HepG2 (cell line): ENCODE measurements around the gene NFKB2. TPM values are rescaled to one million over a fixed set of nuclear protein-coding genes. Genes with fewer than 3 reads are reported as not detected.

Experiments
- AHR ChIP-seq: IDR thresholded peaks from 2 replicates; pipeline ENCODE4 v1.6.1; 2018; ENCODE audit warnings: missing genetic modification reagents, missing compliant biosample characterization
- ASH2L ChIP-seq: fragments of 300-600, 200-600 bp; sonication (generic); IDR thresholded peaks from 2 replicates; pipeline ENCODE4 v1.7.0; 2017; ENCODE audit warnings: low read depth, mild to moderate bottlenecking, moderate library complexity, mixed read lengths, low read length; ENCODE audit not compliant: insufficient read length
- ELF3 ChIP-seq: IDR thresholded peaks from 2 replicates; pipeline ENCODE4 v1.6.1; 2016; ENCODE audit warnings: missing genetic modification reagents, missing compliant biosample characterization
- HCFC1 ChIP-seq: fragments of 150-350 bp; IDR thresholded peaks from 2 replicates; pipeline ENCODE4 v1.6.1; 2014; ENCODE audit warnings: low read depth, low read length
- HHEX ChIP-seq: IDR thresholded peaks from 2 replicates; pipeline ENCODE4 v1.6.1; 2016; ENCODE audit warnings: control low read depth
- KAT8 ChIP-seq: IDR thresholded peaks from 2 replicates; pipeline ENCODE4 v1.6.1; 2016; ENCODE audit warnings: missing genetic modification reagents, missing compliant biosample characterization
- NRL ChIP-seq: sonication (generic); formaldehyde crosslinking; IDR thresholded peaks from 2 replicates; pipeline ENCODE4 v1.5.0; 2020; ENCODE audit warnings: missing genetic modification reagents, mild to moderate bottlenecking, moderate library complexity, borderline replicate concordance
- PAWR ChIP-seq: sonication (generic); formaldehyde crosslinking; IDR thresholded peaks from 2 replicates; pipeline ENCODE4 v1.4.0; 2020; ENCODE audit warnings: missing genetic modification reagents, mild to moderate bottlenecking, borderline replicate concordance
- POLR2AphosphoS5 ChIP-seq: IDR thresholded peaks from 2 replicates; pipeline ENCODE4 v1.6.1; 2012; ENCODE audit warnings: low read depth, low read length
- RBM39 ChIP-seq: fragments of 200-400 bp; formaldehyde crosslinking; IDR thresholded peaks from one replicate; pipeline ENCODE4 v1.6.1; 2018; ENCODE audit warnings: antibody characterized with exemption, mild to moderate bottlenecking, low read depth, low read length; ENCODE audit not compliant: poor library complexity, severe bottlenecking
- XBP1 ChIP-seq: sonication (generic); formaldehyde crosslinking; IDR thresholded peaks from 2 replicates; pipeline ENCODE4 v1.5.0; 2020; ENCODE audit warnings: missing genetic modification reagents
- ZC3H13 ChIP-seq: sonication (generic); formaldehyde crosslinking; IDR thresholded peaks from 2 replicates; pipeline ENCODE4 v1.8.1; 2023; ENCODE audit warnings: mild to moderate bottlenecking, missing genetic modification reagents, moderate library complexity
- ZMYM4 ChIP-seq: sonication (generic); formaldehyde crosslinking; IDR thresholded peaks from 2 replicates; pipeline ENCODE4 v1.8.1; 2023; ENCODE audit warnings: mild to moderate bottlenecking, missing genetic modification reagents
- ZNF235 ChIP-seq: sonication (generic); formaldehyde crosslinking; IDR thresholded peaks from 2 replicates; pipeline ENCODE4 v1.8.1; 2023; ENCODE audit warnings: mild to moderate bottlenecking, missing genetic modification reagents, borderline replicate concordance
- ZNF337 ChIP-seq: sonication (generic); formaldehyde crosslinking; IDR thresholded peaks from 2 replicates; pipeline ENCODE4 v1.5.1; 2020; ENCODE audit warnings: missing genetic modification reagents, low read depth, mild to moderate bottlenecking, borderline replicate concordance
- ZNF33B ChIP-seq: sonication (generic); formaldehyde crosslinking; IDR thresholded peaks from 2 replicates; pipeline ENCODE4 v1.5.1; 2020; ENCODE audit warnings: mild to moderate bottlenecking, missing genetic modification reagents
- ZNF547 ChIP-seq: sonication (generic); formaldehyde crosslinking; IDR thresholded peaks from 2 replicates; pipeline ENCODE4 v1.5.1; 2020; ENCODE audit warnings: mild to moderate bottlenecking, missing genetic modification reagents
- ZNF569 ChIP-seq: sonication (generic); formaldehyde crosslinking; IDR thresholded peaks from 2 replicates; pipeline ENCODE4 v1.5.0; 2020; ENCODE audit warnings: mild to moderate bottlenecking, missing genetic modification reagents, moderate library complexity, borderline replicate concordance
- ZNF737 ChIP-seq: sonication (generic); formaldehyde crosslinking; IDR thresholded peaks from 2 replicates; pipeline ENCODE4 v1.5.0; 2020; ENCODE audit warnings: missing genetic modification reagents, mild to moderate bottlenecking, borderline replicate concordance
- ZNF746 ChIP-seq: sonication (generic); formaldehyde crosslinking; IDR thresholded peaks from 2 replicates; pipeline ENCODE4 v1.8.0; 2022; ENCODE audit warnings: mild to moderate bottlenecking, missing genetic modification reagents
- polyA plus RNA-seq, 8 experiments: library from polyadenylated mRNA; depleted of rRNA in 3 of 8; stranded (reverse) in 7 of 8; unstranded in 1 of 8; fragments of >200 nt; fragmentation: Illumina TruSeq in 4 of 8; extraction: Trizol in 4 of 8; gene quantifications; 2 replicates each; pipeline versions ENCODE4 v1.2.1 to v1.2.3, GENCODE V29; 2011 to 2016; ENCODE audit warnings: low read depth in 4 of 8, missing spikeins in 1 of 8, mixed read lengths in 1 of 8; ENCODE audit not compliant: insufficient read depth in 1 of 8
- total RNA-seq, 5 experiments: library from RNA; depleted of rRNA; stranded (reverse); fragments of >200 nt; fragmentation: Illumina TruSeq; extraction: Trizol; gene quantifications; 2 replicates each; pipeline ENCODE4 v1.2.3, GENCODE V29; 2016; ENCODE audit warnings: low read depth in 1 of 5
- TF ChIP-seq, protein P1 (sequence below): sonication (generic); formaldehyde crosslinking; IDR thresholded peaks from 2 replicates; pipeline ENCODE4 v1.5.0; 2020; ENCODE audit warnings: missing genetic modification reagents, mild to moderate bottlenecking, borderline replicate concordance
- TF ChIP-seq, protein P2 (sequence below): IDR thresholded peaks from 2 replicates; pipeline ENCODE4 v1.6.1; 2012; ENCODE audit warnings: inconsistent platforms
- TF ChIP-seq, protein P3 (sequence below): sonication (generic); formaldehyde crosslinking; IDR thresholded peaks from 2 replicates; pipeline ENCODE4 v1.9.0; 2021; ENCODE audit warnings: missing genetic modification reagents, mild to moderate bottlenecking, borderline replicate concordance
- TF ChIP-seq, protein P4 (sequence below): sonication (generic); formaldehyde crosslinking; IDR thresholded peaks from 2 replicates; pipeline ENCODE4 v1.4.0; 2020; ENCODE audit warnings: low read depth, mild to moderate bottlenecking, missing genetic modification reagents

NFKB2 gene
- total and polyA plus RNA-seq, 2 of the 13 experiments (the other 11 are each of a cell fraction or from before 2014, with no cell fraction given): 7.7 to 12.5 TPM

DNA sequence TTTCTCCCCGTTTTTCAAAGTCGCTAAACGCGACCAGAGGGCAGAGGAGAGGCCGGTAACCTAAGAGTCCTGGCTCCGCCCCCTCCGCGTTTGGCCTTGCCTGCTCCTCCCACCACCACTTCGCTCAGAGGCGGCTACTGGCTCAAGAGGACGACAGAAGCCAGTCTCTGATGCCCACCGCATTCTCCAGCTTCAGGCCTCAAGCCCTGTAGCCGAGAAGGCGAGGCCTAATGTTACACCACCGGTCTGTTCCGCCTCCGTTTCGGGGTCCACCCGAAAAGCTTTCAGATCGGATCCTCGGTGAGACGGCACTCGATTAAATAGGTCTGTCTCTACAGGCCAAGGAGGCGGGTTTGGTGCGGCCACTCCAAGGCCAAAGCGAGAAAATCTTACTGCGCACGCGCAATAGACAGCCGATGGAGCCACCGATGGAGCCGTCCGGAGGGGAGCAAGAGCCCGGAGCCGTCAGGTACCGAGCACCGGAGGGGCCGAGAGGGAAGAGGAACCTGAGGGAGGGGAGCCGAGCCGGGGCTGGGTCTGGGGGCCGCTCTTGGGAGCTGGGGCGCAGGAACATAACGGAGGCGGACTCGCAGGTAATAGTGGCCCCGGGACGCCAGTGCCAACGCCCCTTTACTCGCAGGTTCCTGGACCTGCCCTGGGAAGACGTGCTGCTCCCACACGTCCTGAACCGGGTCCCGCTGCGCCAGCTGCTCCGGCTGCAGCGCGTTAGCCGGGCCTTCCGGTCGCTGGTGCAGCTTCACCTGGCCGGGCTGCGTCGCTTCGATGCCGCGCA lies 25.4 kb downstream of the NFKB2 start, which contains the start of gene FBXL15 (continued):
- TF ChIP-seq, protein P1, sequence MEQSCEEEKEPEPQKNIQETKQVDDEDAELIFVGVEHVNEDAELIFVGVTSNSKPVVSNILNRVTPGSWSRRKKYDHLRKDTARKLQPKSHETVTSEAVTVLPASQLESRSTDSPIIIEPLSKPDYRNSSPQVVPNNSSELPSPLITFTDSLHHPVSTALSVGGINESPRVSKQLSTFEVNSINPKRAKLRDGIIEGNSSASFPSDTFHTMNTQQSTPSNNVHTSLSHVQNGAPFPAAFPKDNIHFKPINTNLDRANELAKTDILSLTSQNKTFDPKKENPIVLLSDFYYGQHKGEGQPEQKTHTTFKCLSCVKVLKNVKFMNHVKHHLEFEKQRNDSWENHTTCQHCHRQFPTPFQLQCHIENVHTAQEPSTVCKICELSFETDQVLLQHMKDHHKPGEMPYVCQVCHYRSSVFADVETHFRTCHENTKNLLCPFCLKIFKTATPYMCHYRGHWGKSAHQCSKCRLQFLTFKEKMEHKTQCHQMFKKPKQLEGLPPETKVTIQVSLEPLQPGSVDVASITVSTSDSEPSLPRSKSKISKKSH (CRISPR knock-in tag): no peak; the same call in none of the 2 replicates
- TF ChIP-seq ZNF337 (peak; percentile 10; the same call in 1 of the 2 replicates), ZNF569 (CRISPR knock-in tag) (no peak), ASH2L (peak; percentile 95), HHEX (CRISPR knock-in tag) (no peak; the same call in 1 of the 2 replicates), ZC3H13 (CRISPR knock-in tag) (peak; percentile 74; the same call in 1 of the 2 replicates), PAWR (CRISPR knock-in tag) (no peak), ZNF737 (CRISPR knock-in tag) (peak; percentile 54; the same call in 1 of the 2 replicates), ZMYM4 (CRISPR knock-in tag) (peak; percentile 79), ELF3 (CRISPR knock-in tag) (peak; percentile 74), HCFC1 (peak; percentile 71), NRL (CRISPR knock-in tag) (peak; percentile 61; the same call in 1 of the 2 replicates), ZNF235 (CRISPR knock-in tag) (0 out of 2 replicates have a peak, but pooled peaks have one; percentile 63), ZNF547 (peak; percentile 35), AHR (CRISPR knock-in tag) (peak; percentile 84), ZNF33B (CRISPR knock-in tag) (peak; percentile 7; the same call in 1 of the 2 replicates), POLR2AphosphoS5 (peak; percentile 49), KAT8 (CRISPR knock-in tag) (peak; percentile 97), ZNF746 (CRISPR knock-in tag) (peak; percentile 27; the same call in 1 of the 2 replicates), XBP1 (CRISPR knock-in tag) (no peak), RBM39 (peak; percentile 41)
- TF ChIP-seq, protein P2, sequence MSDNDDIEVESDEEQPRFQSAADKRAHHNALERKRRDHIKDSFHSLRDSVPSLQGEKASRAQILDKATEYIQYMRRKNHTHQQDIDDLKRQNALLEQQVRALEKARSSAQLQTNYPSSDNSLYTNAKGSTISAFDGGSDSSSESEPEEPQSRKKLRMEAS: peak; percentile 64; the same call in 1 of the 2 replicates
- TF ChIP-seq, protein P3, sequence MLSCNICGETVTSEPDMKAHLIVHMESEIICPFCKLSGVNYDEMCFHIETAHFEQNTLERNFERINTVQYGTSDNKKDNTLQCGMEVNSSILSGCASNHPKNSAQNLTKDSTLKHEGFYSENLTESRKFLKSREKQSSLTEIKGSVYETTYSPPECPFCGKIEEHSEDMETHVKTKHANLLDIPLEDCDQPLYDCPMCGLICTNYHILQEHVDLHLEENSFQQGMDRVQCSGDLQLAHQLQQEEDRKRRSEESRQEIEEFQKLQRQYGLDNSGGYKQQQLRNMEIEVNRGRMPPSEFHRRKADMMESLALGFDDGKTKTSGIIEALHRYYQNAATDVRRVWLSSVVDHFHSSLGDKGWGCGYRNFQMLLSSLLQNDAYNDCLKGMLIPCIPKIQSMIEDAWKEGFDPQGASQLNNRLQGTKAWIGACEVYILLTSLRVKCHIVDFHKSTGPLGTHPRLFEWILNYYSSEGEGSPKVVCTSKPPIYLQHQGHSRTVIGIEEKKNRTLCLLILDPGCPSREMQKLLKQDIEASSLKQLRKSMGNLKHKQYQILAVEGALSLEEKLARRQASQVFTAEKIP: no peak
- TF ChIP-seq, protein P4, sequence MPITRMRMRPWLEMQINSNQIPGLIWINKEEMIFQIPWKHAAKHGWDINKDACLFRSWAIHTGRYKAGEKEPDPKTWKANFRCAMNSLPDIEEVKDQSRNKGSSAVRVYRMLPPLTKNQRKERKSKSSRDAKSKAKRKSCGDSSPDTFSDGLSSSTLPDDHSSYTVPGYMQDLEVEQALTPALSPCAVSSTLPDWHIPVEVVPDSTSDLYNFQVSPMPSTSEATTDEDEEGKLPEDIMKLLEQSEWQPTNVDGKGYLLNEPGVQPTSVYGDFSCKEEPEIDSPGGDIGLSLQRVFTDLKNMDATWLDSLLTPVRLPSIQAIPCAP (CRISPR knock-in tag): no peak
